ENCODE measurements around the gene TMX1. TPM values are rescaled to one million over a fixed set of nuclear protein-coding genes. Genes with fewer than 3 reads are reported as not detected.

The TMX1 gene
- total and polyA plus RNA-seq, 2 of the 8 experiments (the other 6 are each of a cell fraction or from before 2014, with no cell fraction given) = 26.6 to 84.0 TPM

DNA sequence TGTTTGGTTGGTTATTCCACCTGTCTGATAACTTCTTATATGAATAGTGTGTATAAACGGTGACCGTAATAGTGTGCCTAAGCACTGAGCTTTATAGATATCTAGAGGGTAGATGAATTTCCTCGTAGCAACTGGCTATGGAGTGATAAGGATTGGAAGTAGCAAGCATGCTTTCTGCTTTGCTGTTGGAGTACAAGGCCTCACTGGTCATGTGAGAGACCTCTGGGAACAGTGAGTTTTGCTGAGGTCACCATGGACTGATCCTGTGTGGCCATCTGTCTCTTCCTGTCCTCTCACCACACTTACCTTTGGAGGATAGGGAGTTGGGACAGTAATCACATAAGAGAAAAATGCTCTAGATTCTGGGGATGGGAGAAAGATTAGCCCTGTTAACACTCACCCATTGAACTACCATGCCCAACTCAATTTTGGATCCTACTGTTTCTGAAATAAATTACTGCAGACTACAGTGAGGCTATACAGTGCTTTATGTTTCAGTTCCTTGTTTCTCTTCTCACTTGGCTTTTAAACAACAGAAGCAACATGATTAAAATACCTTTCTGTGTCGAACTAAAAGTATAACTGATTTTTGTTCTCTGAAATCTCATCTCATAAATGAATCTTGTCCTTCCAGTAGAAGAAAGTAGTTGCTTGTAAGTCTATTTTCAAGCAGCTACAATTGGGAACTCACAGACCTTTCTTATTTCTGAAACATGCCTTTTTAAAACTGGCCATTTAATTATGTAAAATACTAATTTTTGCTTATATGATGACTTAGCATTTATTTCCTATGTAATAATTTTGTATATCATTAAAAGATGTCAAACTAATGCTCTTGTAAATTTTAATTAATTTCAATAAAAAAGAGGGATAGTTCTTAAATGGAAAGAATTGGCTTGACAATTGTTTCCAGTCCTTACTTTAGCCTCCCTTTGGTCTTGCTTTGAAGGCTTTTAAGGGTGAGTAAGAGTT is 8.3 kb downstream of the TMX1 start:
- Histone ChIP-seq H4K5ac (ENCODE audit: insufficient read length, low read depth, low read length) (no peak overlapping the region), H3K4me2 (ENCODE audit: insufficient read depth in 1 of 2, low read depth in 2 of 2, low read length in 2 of 2) (no peak overlapping the region), H3K79me2 (ENCODE audit: control insufficient read depth in 1 of 2, insufficient read depth in 2 of 2, low read length in 2 of 2) (peaks cover 15 to 76% of the 10 kb centered on the region in 2 experiments), H3K27me3 (replicated peaks in 1 of 4; ENCODE audit: control insufficient read depth in 3 of 4, extremely low read depth in 1 of 4, insufficient read depth in 3 of 4, low read length in 3 of 4) (peaks cover 0 to 1% (median 0%) of the 10 kb centered on the region in 4 experiments; a peak in 1 of 7 replicates), H3K23ac (ENCODE audit: insufficient read length) (no peak overlapping the region), H3K27ac (ENCODE audit: low read depth, low read length) (no peak overlapping the region), H3K56ac (replicated peaks; ENCODE audit: insufficient read length, low read depth, low read length) (no peak overlapping the region), H3K9ac (replicated peaks in 1 of 4; ENCODE audit: extremely low read depth in 1 of 4, low read depth in 3 of 4, low read length in 3 of 4) (no peak overlapping the region; a peak in 1 of 7 replicates), H3K79me1 (ENCODE audit: low read depth, low read length) (no peaks in the 10 kb centered on the region), H4K91ac (replicated peaks; ENCODE audit: insufficient read length, low read length) (no peak overlapping the region), H2BK5ac (ENCODE audit: low read depth, low read length) (no peak overlapping the region), H2AK5ac (ENCODE audit: low read depth, low read length) (no peak overlapping the region), H3K4me1 (replicated peaks in 1 of 4; ENCODE audit: control insufficient read depth in 3 of 4, insufficient read depth in 4 of 4, low read length in 3 of 4) (peaks cover 2 to 11% (median 9%) of the 10 kb centered on the region in 4 experiments; a peak in 6 of 7 replicates), H2BK120ac (replicated peaks; ENCODE audit: low read depth, low read length) (no peak overlapping the region), H2BK20ac (ENCODE audit: low read length) (no peak overlapping the region), H2AFZ (ENCODE audit: low read length) (no peak overlapping the region), H3K36me3 (ENCODE audit: control insufficient read depth in 2 of 4, insufficient read depth in 4 of 4, low read length in 3 of 4) (peaks cover 17 to 94% (median 57%) of the 10 kb centered on the region in 4 experiments), H2BK12ac (ENCODE audit: low read depth, low read length) (no peak overlapping the region), H3K4me3 (ENCODE audit: extremely low read depth in 1 of 4, insufficient read depth in 2 of 4, low read depth in 3 of 4, low read length in 4 of 4) (no peak overlapping the region), H3K4ac (replicated peaks; ENCODE audit: insufficient read length, low read depth, low read length) (no peak overlapping the region), H4K20me1 (replicated peaks in 1 of 2; ENCODE audit: control insufficient read depth in 1 of 2, insufficient read depth in 2 of 2, low read length in 2 of 2) (peaks cover 16% of the 10 kb centered on the region in 2 experiments), H2BK15ac (ENCODE audit: low read length) (no peak overlapping the region), H3K9me3 (ENCODE audit: insufficient read depth in 2 of 2, low read depth in 1 of 2, low read length in 1 of 2) (no peaks in the 10 kb centered on the region), H3K18ac (ENCODE audit: extremely low read depth, low read length) (no peak overlapping the region), H4K8ac (ENCODE audit: extremely low read depth, insufficient read depth, low read length) (no peak overlapping the region), H3K23me2 (ENCODE audit: low read depth, low read length) (no peaks in the 10 kb centered on the region), H3K14ac (ENCODE audit: insufficient read length) (no peak overlapping the region)
- DNase-seq (ENCODE audit: low read depth in 1 of 2, low spot score in 2 of 2) (no peak), FAIRE-seq (no peak)
- ChIA-PET CTCF (ENCODE audit: partially characterized antibody) (interaction anchor here (0.6 kb wide), 2 partner anchors 11 to 52 kb away, joined by 3 to 4 read pairs; no protein-coding TSS in a partner anchor), POLR2A (ENCODE audit: partially characterized antibody) (interaction anchor here (1.4 kb wide), 2 partner anchors 13 to 14 kb away, joined by 3 to 4 read pairs; no protein-coding TSS in a partner anchor)
- WGBS, 2 experiments (ENCODE audit: extremely low coverage in 1 of 2, insufficient coverage in 1 of 2, insufficient read length in 1 of 2, insufficient replicate concordance in 2 of 2, low coverage in 1 of 2, low lambda C conversion rate in 2 of 2, missing lambda C conversion rate in 1 of 2) = 94% methylated on average over 4 of the region's 4 CpGs; no CpG with 5 or more reads in 1 of the 2 experiments
- TF ChIP-seq MAFK (IDR thresholded peaks at IDR 0.05; ENCODE audit: low read depth, low read length) = no peak; the same call in 1 of the 2 replicates
- no peak for TF ChIP-seq EGR1 (IDR thresholded peaks at IDR 0.05; ENCODE audit: borderline replicate concordance, low read depth, low read length)
- TF ChIP-seq ZNF274 (IDR thresholded peaks at IDR 0.05; ENCODE audit: borderline replicate concordance, extremely low read depth, low read length) = no peak
- TF ChIP-seq SP2 (IDR thresholded peaks at IDR 0.05; ENCODE audit: low read length) = no peak
- TF ChIP-seq TEAD4 (IDR thresholded peaks at IDR 0.05; ENCODE audit: low read depth, low read length) = no peak
- no peak for TF ChIP-seq SRF (IDR thresholded peaks at IDR 0.05; ENCODE audit: low read depth, low read length)
- TF ChIP-seq, protein P1, sequence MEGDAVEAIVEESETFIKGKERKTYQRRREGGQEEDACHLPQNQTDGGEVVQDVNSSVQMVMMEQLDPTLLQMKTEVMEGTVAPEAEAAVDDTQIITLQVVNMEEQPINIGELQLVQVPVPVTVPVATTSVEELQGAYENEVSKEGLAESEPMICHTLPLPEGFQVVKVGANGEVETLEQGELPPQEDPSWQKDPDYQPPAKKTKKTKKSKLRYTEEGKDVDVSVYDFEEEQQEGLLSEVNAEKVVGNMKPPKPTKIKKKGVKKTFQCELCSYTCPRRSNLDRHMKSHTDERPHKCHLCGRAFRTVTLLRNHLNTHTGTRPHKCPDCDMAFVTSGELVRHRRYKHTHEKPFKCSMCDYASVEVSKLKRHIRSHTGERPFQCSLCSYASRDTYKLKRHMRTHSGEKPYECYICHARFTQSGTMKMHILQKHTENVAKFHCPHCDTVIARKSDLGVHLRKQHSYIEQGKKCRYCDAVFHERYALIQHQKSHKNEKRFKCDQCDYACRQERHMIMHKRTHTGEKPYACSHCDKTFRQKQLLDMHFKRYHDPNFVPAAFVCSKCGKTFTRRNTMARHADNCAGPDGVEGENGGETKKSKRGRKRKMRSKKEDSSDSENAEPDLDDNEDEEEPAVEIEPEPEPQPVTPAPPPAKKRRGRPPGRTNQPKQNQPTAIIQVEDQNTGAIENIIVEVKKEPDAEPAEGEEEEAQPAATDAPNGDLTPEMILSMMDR (IDR thresholded peaks at IDR 0.05; ENCODE audit: control extremely low read depth in 1 of 3, insufficient read depth in 1 of 3, low read depth in 1 of 3, low read length in 3 of 3) = no peak
- TF ChIP-seq, protein P2, sequence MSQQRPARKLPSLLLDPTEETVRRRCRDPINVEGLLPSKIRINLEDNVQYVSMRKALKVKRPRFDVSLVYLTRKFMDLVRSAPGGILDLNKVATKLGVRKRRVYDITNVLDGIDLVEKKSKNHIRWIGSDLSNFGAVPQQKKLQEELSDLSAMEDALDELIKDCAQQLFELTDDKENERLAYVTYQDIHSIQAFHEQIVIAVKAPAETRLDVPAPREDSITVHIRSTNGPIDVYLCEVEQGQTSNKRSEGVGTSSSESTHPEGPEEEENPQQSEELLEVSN (IDR thresholded peaks at IDR 0.05) = no peak

Measured in H1 (cell line).